OCI-LY3 (cell line): Measurements from ENCODE around the gene CYTH1.

Experiments
- CTCF ChIP-seq: fragments of 200-600, 300-600 bp; sonication (generic); IDR thresholded peaks from 2 replicates; pipeline ENCODE4 v1.5.1; 2014; ENCODE audit warnings: antibody characterized with exemption, low read length, low read depth
- EZH2phosphoT487 ChIP-seq: fragments of 200-600 bp; shearing (Covaris generic); IDR thresholded peaks from 2 replicates; pipeline ENCODE4 v1.6.1; 2018; ENCODE audit warnings: antibody characterized with exemption, mixed run types, low read depth

- TF ChIP-seq CTCF = no peak
- no peak for TF ChIP-seq EZH2phosphoT487
Observed at GRCh38 chr17:78727476-78728229, 54.4 kb downstream of the CYTH1 start.
